Stimulated activated CD8-positive, alpha-beta memory T cell treated with anti-CD3 and anti-CD28 coated beads, Interleukin-4, amount 100 ng/mL, for 24 hours (primary cell): Measurements from ENCODE around the gene AKAP13.
A peak's percentile ranks its signal among the peaks of the same experiment; 100 is the strongest.
"Not testable (repeated sequence)": the region's sequence is repeated elsewhere in the genome, so short reads cannot be mapped to it uniquely, and the experiment has no call there.

ENCODE experiments used
- DNase-seq: peaks from one replicate; pipeline ENCODE4 v3.0.0-alpha.2; 2020; ENCODE audit warnings: low read depth

The AKAP13 gene

GRCh38 chr15:85480923-85481322, 100.5 kb downstream of the AKAP13 start:
- no peak for DNase-seq

- not testable (repeated sequence) for DNase-seq
Measured at GRCh38 chr15:85481543-85481942, 101.1 kb downstream of the AKAP13 start.

GRCh38 chr15:85482894-85483293, 102.5 kb downstream of the AKAP13 start:
- no peak for DNase-seq

GRCh38 chr15:85483955-85484354, 103.6 kb downstream of the AKAP13 start:
- DNase-seq, result not testable (repeated sequence)

GRCh38 chr15:85484923-85485322, 104.5 kb downstream of the AKAP13 start:
- DNase-seq, result not testable (repeated sequence)

GRCh38 chr15:85485956-85486567, 105.7 kb downstream of the AKAP13 start:
- DNase-seq, result peak; percentile 28

- not testable (repeated sequence) for DNase-seq
Measured at GRCh38 chr15:85487796-85488195, 107.4 kb downstream of the AKAP13 start.

- no peak for DNase-seq
Measured at GRCh38 chr15:85488997-85489396, 108.6 kb downstream of the AKAP13 start.

- no peak for DNase-seq
Measured at GRCh38 chr15:85489773-85490493, 109.5 kb downstream of the AKAP13 start.

GRCh38 chr15:85490856-85491255, 110.5 kb downstream of the AKAP13 start:
- DNase-seq, result no peak

- no peak for DNase-seq
Measured at GRCh38 chr15:85491691-85492090, 111.3 kb downstream of the AKAP13 start.

GRCh38 chr15:85492406-85492805, 112.0 kb downstream of the AKAP13 start:
- no peak for DNase-seq

GRCh38 chr15:85493260-85493659, 112.9 kb downstream of the AKAP13 start:
- no peak for DNase-seq

GRCh38 chr15:85494048-85494777, 113.8 kb downstream of the AKAP13 start:
- no peak for DNase-seq

- no peak for DNase-seq
Measured at GRCh38 chr15:85495096-85495495, 114.7 kb downstream of the AKAP13 start.

- no peak for DNase-seq
Measured at GRCh38 chr15:85495544-85495943, 115.1 kb downstream of the AKAP13 start.

GRCh38 chr15:85496151-85496550, 115.7 kb downstream of the AKAP13 start:
- no peak for DNase-seq

GRCh38 chr15:85496551-85497171, 116.3 kb downstream of the AKAP13 start:
- no peak for DNase-seq

GRCh38 chr15:85497172-85497569, 116.8 kb downstream of the AKAP13 start:
- no peak for DNase-seq

- DNase-seq, result no peak
Measured at GRCh38 chr15:85498471-85498870, 118.1 kb downstream of the AKAP13 start.

- DNase-seq, result no peak
Measured at GRCh38 chr15:85499371-85499887, 119.0 kb downstream of the AKAP13 start.

GRCh38 chr15:85500060-85500708, 119.8 kb downstream of the AKAP13 start:
- no peak for DNase-seq
